IPS-NIHi11 (cell line): Measurements from ENCODE around the gene ZNF333.

ENCODE experiments used
- DNase-seq: peaks from one replicate; pipeline ENCODE4 v3.0.0; 2012; ENCODE audit warnings: mixed read lengths, low spot score

ZNF333 gene

DNA sequence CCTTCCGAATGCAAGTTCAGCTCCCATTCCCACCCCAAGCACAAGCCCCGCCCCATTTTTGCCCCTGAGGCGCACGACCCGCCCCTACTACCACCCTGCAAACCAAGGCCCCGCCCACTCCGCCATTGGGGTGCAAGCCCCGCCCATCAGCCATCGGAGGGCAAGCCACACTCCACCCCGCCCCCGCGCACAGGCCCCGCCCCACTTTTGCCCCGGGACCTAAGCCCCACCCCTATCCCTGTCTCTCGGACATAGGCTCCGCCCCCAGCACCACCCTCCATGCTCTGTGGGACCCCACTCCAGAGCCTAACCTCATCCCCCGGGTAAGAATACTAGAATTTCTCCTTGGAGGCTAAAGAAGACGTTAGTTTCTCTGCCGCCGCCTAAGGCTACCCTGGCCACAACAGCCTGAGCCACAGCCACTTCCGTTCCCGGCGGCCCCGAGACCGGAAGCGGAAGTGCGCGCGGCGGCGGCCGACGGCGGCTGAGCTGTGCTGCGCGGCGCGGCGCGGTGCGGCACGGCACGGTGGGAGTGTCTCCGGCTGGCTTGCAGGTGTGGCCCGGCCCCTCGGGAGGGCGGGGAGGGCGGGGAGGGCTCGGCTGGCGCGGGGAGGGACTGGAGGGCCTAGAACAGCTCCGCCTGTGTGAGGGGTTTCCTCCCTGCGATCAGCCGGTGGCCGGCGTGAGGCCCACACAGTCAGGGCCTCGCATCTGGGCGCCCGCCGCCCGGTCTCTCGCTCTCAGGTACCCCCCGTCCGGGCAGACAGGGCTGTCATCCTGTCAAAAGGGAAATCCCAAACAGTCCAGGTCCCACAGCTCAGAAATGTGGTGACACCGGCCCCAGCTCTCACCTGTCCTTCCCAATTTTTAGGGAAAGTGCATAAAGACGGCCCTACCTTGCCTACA is at the start of gene ZNF333:
ZNF333 (plus strand) TSS at position 451 of the 906 bp plus-strand sequence. CDS start 3,444 bp downstream, outside the sequence.
- DNase-seq, result peak; percentile 96

DNA sequence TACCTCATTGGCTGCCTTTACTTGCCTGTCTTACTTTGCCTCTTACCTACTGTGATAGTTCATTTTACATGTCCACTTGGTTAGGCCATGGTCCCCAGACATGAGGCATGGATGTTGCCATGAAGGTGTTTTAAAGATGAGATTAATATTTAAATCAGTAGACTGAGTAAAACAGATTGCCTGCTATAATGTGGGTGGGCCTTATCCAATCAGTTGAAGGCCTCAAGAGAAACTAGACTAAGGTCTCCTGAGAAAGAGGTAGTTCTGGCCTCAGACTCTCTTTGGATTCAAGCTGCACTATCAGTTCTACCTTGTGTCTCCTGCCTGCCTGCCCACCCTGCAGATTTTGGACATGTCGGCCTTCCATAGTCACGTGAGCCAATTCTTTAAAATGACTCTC is 41.3 kb upstream of the ZNF333 start:
- no peak for DNase-seq

- no peak for DNase-seq
Observed at GRCh38 chr19:14649020-14649419, 40.8 kb upstream of the ZNF333 start.

DNA sequence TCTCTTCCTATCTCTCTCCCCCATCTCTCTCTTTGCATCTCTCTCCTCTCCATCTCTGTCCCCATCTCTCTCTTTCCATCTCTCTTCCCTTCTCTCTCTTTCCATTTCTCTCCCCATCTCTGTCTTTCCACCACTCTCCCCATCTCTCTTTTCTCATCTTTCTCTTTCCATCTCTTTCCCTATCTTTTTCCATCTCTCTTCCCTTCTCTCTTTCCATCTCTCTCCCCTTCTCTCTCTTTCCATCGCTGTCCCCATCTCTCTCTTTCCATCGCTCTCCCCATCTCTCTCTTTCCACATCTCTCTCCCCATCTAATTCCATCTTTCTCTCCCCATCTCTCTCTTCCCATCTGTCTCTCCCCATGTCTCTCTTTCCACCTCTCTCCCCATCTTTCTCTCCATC is 39.7 kb upstream of the ZNF333 start:
- DNase-seq, result no peak

GRCh38 chr19:14654786-14655560 is 34.9 kb upstream of the ZNF333 start:
- no peak for DNase-seq

- no peak for DNase-seq
Observed at GRCh38 chr19:14655726-14656125, 34.1 kb upstream of the ZNF333 start.

DNA sequence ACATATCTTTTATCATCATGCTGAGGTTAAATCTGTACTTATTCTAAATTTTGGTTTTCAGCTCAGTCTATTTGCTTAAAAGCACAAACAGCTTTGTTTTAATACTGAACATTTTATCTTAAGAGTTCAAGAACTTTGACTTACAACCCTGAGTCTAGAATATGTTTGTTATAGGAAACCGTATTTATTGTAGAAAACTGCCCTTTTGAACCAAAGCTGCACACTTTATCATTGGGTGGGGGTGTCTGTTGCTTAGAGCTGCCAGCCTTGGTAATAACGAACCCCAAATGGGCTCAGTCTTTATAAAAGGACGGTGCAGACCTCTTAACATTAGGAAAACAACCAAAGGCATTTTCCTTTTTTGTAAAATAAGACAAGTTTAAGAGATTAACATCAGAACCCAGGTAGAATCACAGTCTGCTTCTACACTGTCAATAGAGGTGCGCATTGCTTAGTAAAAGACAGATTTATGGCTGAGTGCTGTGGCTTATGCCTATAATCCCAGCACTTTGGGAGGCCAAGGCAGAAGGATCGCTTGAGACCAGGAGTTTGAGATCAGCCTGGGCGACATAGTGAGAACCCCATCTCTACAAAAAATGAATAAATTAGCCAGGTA is 29.9 kb upstream of the ZNF333 start:
- no peak for DNase-seq

DNA sequence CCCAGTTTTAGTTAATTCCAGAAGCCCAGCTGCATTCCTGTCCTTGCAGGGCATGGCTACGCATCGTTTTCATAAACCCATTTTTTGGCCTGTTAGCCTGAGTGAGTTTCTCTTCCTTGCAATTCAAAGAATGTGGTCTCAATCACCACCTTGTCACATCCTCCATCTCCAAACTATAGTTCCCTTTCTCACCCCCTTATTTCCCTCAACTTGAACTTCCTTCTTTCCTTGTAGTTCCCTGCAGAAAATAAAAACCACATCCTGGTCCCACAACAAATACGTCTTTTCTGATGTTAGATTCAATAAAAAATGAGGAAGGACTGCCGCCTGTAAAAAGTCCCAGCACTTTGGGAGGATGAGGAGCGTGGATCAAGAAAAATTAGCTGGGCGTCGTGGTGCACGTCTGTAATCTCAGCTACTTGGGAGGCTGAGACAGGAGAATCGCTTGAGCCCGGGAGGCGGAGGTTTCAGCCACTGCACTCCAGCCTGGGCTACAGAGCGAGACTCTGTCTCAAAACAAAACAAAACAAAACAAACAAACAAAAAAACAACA is 28.4 kb upstream of the ZNF333 start:
- no peak for DNase-seq

DNA sequence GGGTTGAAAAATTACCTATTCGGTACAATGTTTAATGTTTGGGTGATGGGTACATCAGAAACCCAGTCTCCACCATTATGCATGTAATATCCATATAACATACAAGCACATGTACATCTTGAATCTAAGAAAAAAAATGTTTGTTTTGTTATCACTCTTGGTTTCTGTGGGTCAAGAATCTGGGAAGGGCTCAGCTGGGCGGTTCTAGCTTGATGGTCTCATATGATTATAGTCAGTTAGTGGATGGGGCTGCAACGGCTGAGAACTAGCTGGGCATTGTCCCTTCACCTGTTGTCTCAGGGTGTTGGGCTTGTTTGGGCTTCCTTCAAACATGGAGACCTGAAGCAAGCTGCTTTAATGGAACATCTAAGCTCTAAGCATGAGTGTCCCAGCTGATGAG is 19.9 kb upstream of the ZNF333 start:
- DNase-seq, result no peak

GRCh38 chr19:14670408-14670807 is 19.4 kb upstream of the ZNF333 start:
- DNase-seq, result no peak

- no peak for DNase-seq
Observed at GRCh38 chr19:14672188-14672872, 17.5 kb upstream of the ZNF333 start.

- no peak for DNase-seq
Observed at GRCh38 chr19:14673088-14673487, 16.8 kb upstream of the ZNF333 start.

DNA sequence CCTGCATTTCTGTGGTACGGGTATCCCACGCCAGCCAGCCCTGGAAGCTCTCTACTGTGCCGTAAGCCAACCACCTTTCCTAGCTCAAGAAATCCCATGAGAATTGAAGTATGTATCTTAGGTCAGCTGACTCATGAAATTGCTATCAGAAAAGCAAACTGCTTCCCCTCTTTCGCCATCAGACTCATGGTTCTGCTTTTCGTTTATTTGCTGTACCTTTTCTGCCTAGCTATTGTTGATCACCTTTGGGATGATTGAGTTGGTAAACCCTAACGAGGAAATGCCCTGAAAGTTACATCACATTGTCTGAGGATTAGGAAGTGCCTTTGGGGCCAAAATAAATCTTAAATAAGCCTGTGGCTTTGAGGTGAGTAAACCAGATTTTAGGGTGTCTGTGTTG is 15.1 kb upstream of the ZNF333 start, which contains the start of gene ADGRE3:
ADGRE3 (minus strand) TSS at position 81 of the 400 bp plus-strand sequence; CDS start at position 7, 74 bp downstream.
- DNase-seq, result no peak

- no peak for DNase-seq
Observed at GRCh38 chr19:14676762-14677161, 13.1 kb upstream of the ZNF333 start.

GRCh38 chr19:14677464-14677863 is 12.4 kb upstream of the ZNF333 start:
- DNase-seq, result no peak

- DNase-seq, result no peak
Observed at GRCh38 chr19:14678199-14678598, 11.6 kb upstream of the ZNF333 start.

- DNase-seq, result no peak
Observed at GRCh38 chr19:14682084-14682483, 7.8 kb upstream of the ZNF333 start.

DNA sequence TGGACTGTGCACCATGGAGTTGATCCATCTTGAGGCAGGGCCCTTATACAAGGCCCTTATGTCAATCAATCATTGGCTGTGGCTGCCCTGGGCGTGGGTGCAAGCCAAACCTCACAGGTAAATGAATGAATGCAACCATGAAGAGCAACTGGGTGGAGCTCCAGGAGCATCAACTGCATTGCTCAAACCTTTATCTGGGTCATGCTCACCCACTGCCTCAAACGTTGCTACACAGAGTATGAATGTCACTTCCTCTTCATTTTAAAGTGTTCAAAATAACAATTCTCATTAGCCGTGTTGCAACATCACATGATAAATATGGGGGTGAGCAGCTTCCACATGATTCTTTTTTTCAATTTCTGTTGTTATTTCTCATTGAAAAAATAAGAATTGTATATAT is 6.4 kb upstream of the ZNF333 start:
- no peak for DNase-seq

- no peak for DNase-seq
Observed at GRCh38 chr19:14686411-14686810, 3.4 kb upstream of the ZNF333 start.

- DNase-seq, result no peak
Observed at GRCh38 chr19:14694641-14695266, 4.9 kb downstream of the ZNF333 start.

GRCh38 chr19:14695471-14695870 is 5.6 kb downstream of the ZNF333 start:
- no peak for DNase-seq
